Sigmoid colon (tissue), 4 donors: ENCODE results near the gene GNAQ.

ENCODE experiments used
- EP300 ChIP-seq, 4 donors: sonication (generic); formaldehyde crosslinking; IDR thresholded peaks; one replicate each; pipeline ENCODE4 v1.6.1; 2017; ENCODE audit warnings: antibody characterized with exemption in 4 of 4
- POLR2A ChIP-seq, 2 donors: fragments of 450-650 bp; IDR thresholded peaks; one replicate each; pipeline ENCODE4 v1.6.1; 2016; ENCODE audit warnings: antibody characterized with exemption in 2 of 2, mild to moderate bottlenecking in 2 of 2, moderate library complexity in 2 of 2
- POLR2AphosphoS5 ChIP-seq, 4 donors: sonication (generic); formaldehyde crosslinking; IDR thresholded peaks; one replicate each; pipeline ENCODE4 v1.6.1; 2017; ENCODE audit warnings: antibody characterized with exemption in 4 of 4
- TF ChIP-seq, protein P1 (sequence below), 4 experiments: fragments of 450-650 bp in 3 of 4; fragments of 200-600 bp in 1 of 4; IDR thresholded peaks; one replicate each; pipeline ENCODE4 v1.5.1; 2016 to 2019; ENCODE audit warnings: antibody characterized with exemption in 4 of 4, mild to moderate bottlenecking in 3 of 4, moderate library complexity in 2 of 4

DNA sequence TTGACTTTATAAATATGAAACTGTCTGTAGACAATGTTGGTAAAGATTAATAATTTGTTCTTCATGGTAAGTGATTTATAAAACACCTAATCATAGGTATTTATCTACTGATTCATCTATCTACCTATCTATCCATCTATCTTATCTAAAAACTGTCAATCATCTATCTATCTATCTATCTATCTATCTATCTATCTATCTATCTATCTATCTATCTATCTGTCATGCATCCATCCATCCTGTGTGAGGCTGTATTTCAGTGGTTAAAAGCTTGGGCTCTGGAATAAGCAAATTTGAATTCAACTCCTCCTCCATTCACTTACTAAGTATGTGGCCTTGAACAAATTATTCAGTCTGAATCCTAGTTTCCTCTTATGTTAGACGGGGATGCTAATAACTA is 221.6 kb downstream of the GNAQ start:
- TF ChIP-seq, protein P1, sequence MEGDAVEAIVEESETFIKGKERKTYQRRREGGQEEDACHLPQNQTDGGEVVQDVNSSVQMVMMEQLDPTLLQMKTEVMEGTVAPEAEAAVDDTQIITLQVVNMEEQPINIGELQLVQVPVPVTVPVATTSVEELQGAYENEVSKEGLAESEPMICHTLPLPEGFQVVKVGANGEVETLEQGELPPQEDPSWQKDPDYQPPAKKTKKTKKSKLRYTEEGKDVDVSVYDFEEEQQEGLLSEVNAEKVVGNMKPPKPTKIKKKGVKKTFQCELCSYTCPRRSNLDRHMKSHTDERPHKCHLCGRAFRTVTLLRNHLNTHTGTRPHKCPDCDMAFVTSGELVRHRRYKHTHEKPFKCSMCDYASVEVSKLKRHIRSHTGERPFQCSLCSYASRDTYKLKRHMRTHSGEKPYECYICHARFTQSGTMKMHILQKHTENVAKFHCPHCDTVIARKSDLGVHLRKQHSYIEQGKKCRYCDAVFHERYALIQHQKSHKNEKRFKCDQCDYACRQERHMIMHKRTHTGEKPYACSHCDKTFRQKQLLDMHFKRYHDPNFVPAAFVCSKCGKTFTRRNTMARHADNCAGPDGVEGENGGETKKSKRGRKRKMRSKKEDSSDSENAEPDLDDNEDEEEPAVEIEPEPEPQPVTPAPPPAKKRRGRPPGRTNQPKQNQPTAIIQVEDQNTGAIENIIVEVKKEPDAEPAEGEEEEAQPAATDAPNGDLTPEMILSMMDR (IDR thresholded peaks at IDR 0.05), result no peak
- TF ChIP-seq POLR2AphosphoS5 (IDR thresholded peaks at IDR 0.05) (no peak), POLR2A (IDR thresholded peaks at IDR 0.05) (no peak), EP300 (IDR thresholded peaks at IDR 0.05) (no peak)
